Ammon's horn (tissue), 1 donor: ENCODE measurements around the gene C20orf204.

ENCODE experiments used
- DNase-seq: peaks from one replicate; pipeline ENCODE4 v3.0.0-alpha.2; 2016; ENCODE audit warnings: low spot score

Gene C20orf204

DNA sequence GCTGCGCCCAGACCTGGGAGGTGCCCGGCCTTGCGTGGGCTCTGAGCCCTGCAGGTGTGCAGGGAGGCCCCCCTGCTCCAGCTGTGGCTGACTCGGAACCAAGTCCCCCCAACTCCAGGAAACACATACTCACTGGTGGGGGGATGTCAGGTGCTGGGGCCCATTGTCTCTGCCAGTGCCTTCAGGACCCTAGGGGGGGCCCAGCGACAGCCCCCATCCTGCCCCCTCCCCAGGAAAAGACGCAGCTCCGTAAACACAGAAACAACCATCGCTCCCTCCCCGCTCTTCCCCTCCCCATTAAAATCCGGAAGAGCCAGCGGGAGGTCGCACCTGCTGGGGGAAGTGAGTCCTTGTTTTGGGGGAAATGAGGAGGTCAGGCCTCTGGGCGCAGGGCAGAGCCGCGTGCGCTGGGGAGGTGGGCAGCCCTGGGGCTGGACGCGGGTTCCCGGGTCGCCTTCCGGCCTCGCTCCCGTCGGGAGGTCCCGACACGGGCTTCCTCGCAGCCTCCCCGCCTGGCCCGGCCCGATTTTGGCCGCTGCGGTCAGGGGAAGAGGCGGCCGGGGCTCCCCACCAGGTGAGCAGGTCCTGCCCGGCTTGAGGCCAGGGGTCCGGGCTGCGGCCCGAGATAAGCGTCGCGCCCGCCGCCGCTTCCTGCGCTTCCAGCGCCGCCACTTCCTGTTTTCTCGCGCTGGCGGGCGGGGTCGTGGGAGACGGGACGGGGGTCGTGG, 6.2 kb downstream of the C20orf204 start:
- no peak for DNase-seq

DNA sequence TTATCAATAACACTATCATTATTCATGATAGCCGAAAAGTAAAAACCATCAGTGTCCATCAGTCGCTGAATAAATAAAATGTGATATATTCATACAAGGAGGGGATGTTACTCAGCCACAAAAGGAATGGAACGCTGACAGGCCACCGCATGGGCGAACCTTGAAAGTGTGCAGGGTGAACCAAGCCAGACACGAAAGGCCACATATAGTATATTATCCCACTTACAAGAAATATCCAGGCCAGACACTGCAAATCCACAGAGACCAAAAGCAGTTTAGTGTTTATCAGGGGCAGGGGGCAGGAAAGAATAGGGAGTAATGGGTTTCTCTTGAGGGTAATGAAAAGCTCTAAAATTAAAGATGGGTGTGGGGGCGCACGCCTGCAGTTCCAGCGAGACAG, 7.8 kb downstream of the C20orf204 start:
- DNase-seq: no peak

DNA sequence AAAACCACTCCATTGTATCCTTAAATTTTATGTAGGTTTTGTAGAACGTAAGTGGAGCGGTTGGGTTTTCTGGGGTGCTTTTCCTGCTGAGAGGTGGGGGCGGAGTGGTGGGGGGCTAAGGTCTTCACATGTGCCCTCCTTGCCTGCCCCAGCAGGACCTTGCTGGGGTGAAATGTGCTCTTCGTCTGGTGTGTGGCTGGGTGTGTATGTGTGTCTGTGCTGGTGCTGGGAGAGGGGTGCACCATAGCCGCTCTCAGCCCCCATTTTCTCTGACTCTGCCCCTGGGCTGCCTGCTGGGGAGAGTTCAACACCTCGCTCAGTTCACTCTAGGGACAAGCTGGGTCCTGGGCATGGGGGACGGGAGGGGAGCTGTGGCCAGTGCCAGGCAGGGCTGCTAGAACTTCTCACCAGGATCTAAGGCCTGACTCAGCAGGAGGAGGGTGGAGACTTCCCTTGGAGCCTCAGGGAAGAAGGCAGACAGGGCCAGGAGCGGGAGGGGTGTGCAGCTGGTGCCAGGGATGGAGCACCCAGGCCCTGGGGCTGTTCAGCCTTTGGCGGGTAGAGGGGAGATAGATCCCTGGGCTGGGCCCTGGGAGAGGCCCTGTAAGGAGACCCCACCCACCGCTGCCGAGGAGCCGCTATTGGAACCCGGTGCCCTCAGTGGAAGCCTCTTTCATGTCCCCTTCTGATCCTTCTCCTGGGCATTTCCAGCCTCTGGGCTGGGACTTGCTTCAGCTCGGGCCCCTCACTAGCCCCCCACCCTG, 8.7 kb downstream of the C20orf204 start:
- DNase-seq: no peak

DNA sequence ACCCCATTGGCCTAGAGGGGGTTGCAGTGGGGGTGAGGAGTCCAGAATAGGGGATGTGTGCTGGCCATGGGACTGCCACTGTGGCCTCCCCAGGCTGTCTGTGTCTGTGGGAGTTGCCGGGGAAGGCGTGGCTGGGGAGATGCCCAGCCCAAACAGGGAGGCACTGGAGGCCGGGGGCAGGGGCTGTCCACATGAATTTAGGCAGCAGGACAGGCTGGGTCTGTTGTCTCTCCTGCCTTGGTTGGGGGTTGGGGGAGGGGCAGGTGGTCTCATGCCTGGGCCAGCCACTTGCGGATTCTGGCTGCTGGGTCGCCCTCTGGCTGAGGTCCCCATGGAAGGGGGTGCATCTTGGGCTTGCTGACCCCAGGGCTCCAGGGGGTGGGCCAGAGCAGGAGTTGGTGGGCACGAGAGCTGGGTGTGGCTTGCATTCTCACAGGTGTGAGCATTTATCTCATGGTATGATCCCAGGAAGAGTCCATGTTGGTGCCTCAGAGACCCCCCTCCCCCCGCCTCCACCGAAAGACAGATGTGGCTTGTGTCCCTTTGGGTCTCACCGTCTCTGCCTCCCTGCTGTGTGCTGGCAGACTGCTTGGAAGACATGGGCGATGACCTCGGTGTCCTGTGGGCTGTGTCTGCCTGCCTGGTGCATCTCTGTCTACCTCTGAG, 9.5 kb downstream of the C20orf204 start:
- no peak for DNase-seq

DNA sequence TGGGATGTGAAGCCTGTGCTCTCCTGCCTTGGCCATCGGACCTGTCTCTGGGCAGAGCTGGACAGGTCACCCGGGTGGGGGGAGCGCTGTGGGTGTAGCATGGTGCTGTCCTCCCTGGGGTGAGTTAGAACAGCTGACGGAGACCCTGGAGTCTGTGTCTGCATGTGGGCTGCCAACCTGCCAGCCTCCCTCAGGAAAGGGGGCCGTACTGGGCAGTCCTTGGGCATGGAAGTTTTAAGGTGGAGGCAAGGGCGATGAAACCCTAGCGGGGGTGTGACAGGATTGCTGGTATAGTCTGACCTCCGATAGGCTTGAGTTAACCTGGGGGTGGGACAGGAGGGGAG, 11.0 kb downstream of the C20orf204 start:
- DNase-seq: no peak

DNA sequence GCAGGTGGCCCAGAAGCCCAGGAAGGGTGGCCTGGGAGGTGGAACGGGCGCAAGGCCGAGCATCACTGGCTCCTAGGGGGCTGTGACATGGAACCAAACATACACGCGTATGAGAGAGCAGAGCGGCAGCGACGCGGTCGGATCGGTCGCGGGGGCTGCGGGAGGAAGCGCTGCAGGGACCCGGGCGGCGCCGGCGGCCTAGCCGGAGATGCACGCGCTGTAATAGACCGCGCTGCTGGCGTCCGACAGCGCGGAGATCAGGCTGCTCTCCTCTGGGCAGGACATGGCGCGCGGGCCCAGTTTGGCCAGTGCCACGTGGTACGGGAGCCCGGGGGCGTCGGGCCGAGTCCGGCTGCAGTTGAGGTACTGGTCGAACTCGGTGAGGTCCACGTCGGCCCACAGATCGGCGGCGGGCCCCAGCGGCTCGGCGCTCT, 12.0 kb downstream of the C20orf204 start:
- no peak for DNase-seq

DNA sequence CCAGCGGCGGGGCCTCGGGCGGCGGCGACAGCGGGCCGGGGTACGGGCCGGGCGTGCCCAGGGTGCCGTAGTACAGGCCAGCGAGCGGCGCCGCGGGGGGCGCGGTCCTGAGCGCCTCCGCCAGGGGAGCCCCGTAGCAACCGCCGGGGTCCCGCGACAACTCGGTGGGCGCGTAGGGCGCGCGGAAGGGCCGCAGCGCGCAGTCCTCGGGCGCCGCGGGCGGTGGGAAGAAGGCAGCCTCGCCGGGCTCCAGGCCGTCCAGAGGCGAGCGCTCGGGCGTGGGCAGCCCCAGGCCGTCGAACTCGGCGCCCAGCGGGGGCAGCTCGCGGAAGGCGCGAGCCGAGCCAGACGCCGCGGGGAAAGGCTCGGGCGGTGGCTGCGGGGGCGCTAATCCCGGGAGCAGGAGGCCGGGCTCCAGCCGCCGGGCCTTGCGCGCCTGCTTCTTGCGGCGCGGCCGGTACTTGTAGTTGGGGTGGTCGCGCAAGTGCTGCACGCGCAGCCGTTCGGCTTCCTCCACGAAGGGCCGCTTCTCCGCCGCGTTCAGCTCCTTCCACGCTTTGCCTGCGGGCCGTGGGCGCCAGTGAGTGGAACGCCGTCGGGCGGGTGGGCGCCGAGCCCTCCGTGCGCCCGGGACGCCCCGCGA, 12.5 kb downstream of the C20orf204 start:
- DNase-seq: no peak

DNA sequence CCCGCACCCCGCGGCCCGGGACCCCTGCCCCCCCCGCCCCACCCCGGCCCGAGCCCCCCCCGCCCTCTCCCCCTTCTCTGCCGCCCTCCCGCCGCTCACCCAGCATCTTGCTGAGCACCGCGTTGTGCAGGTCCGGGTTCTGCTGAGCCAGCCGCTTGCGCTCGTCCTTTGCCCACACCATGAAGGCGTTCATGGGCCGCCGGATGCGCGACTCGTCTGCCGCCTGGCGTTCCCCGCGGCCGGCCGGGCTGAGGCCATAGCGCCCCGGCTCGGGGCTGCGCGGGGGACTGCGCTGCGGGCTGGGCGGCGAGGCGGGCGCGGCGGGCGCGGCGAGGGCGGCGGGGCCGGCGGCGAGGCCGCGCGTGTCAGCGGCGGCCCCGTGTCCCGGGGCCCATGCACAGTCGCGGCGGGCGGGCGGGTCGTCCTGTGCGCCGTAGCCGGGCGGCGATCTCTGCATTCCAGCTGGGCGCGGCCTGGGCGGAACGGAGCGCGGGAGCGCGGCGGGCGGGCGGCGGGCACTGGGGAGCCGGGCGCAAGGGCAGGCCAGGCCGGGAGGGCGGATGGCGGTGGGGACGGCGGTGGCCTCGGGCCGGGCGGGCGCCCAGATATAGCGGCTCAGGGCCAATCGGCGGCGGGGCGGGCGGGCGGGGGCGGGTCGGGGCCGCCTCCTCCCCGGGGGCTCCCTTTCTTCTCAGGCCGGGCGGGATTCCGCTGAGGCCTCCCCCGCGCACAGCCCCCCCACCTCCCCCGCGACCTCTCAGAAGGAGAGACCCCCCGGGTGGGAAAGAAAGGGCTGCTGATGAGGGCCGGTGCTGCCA, 13.3 kb downstream of the C20orf204 start, which contains the start of gene SOX18:
Gene SOX18, minus strand, starts transcription at position 580 of the 818 bp plus-strand sequence. Its CDS starts 123 bp downstream, at position 457.
- no peak for DNase-seq

DNA sequence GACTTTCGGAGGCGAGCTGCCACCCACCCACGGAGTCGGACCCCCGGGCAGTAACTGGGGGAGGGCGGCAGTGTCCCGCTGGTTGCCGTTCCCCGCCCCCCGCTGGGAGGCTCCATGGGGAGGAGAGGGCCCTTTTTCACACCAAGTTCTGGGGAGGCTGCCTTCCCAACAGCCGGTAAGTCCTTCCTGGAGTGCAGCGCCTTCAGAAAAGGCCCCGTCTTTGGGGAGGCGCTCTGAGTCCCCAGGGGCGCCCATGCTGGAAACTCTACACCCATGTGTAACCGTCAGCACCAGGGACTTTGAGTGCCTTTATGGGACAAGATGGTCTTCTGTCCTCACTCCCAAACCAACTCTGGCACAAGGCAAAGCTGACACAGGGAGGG, 13.9 kb downstream of the C20orf204 start:
- no peak for DNase-seq

DNA sequence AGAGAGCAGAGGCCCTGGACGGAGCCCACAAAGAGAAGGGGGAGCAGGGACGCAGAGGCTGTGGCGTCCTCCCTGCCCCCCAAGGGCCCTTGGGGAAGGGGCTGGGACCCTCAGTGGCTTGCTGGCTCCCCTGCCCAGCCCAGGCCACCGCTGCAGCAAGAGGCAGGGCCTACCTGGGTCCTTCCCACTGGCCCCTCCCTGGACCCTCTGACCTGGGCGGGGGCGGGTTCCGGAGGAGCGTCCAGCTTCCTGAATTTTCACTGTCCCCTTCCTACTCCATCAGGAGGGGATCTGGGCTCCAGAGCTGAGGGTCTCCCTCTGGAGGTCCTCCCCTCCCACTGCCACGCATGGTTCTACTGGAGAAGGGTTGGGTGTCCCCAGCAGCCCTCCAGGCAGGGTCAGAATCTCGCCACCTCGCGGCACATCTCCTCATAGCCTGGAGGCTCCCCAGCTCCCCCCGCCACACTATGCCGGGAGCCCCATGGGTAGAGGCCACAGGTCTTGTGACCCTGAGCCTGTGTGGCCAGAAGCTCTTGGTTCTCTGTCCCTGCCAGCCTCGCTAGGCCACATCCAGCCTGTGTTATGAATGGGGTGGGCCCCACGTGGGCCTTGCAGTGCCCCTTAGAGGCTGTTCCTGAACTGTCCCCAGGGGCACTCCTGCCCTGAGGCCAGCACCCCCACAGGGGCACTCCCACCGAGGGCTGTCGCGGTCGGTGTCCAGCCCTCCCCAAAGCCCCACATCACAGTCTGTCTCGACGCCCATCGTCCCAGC, 14.5 kb downstream of the C20orf204 start:
- no peak for DNase-seq

DNA sequence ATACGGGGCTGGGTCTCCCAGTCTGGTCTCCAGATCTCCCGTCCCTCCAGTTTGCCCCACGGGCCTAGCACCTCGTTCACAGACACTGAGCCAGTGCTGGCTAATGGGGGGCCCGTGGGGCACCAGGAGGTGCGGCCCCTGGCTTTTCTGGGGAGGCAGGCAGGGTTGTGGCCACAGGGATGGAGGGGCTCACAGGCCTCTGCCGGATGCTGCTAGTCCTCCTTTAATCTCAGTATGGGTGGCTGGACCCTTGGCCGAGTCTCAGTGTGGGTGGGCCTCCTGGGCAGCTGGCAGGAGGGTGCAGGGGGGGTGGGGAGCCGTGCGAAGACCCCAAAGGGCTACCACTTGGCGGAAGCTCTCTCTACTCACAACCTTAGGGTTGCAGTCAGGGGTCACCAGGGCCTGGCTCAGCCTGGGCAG, 15.1 kb downstream of the C20orf204 start:
- no peak for DNase-seq

DNA sequence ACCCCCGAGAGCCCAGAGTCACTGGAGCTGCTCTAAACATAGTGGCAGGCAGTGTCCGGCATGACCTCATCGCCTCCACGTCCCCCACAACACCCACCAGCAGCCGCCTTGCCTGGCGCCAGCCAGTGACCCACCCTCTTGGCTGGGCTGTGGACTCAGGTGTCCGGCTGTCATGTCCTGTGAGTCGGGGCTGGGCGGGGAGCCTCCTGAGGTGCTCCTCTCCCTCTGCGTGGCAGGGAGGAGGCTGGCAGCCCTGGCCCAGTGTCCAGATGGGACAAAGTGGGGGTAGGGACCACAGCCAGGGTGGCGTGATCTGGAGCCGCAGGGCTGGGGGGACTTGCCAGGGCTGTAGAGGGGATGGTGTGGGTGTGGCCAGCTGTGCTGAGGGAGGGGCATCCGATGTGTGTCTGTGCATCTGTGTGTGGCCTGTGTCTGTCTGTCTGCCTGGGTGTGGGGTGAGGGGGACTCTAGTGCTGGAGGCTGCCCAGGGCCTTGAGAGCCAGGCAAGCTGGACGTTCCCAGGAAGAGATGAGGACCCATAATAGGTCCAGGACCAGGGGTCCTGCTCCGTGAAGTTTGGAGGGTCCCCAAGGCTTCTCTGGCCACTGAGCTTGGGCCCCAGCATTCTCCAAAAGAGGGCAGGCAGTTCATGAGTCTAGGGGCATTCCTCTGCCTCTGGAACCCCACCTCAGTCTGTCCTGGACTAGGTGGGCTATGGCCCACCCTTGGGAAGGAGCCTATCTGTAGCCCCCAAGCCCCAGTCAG, 15.8 kb downstream of the C20orf204 start:
- no peak for DNase-seq

DNA sequence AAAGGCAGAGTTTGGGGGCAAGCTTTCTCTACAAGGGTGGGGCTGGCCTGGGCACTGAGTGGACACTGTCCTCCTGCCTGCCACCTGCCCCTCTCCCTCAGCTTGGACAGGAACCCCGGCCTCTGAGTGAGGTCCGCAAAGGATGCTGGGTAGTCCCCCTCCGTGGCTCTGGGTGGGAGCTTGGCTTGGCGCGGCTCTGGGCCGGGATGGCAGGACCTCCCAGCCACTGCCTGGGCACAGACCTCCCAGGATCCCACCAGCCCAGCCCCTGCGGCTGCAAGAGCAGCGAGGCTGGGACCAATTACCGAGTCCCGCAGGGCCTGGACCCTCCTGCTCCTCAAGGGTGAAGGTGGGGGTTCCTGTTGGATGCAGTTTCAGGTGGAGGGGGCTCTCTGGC, 16.3 kb downstream of the C20orf204 start:
- no peak for DNase-seq

DNA sequence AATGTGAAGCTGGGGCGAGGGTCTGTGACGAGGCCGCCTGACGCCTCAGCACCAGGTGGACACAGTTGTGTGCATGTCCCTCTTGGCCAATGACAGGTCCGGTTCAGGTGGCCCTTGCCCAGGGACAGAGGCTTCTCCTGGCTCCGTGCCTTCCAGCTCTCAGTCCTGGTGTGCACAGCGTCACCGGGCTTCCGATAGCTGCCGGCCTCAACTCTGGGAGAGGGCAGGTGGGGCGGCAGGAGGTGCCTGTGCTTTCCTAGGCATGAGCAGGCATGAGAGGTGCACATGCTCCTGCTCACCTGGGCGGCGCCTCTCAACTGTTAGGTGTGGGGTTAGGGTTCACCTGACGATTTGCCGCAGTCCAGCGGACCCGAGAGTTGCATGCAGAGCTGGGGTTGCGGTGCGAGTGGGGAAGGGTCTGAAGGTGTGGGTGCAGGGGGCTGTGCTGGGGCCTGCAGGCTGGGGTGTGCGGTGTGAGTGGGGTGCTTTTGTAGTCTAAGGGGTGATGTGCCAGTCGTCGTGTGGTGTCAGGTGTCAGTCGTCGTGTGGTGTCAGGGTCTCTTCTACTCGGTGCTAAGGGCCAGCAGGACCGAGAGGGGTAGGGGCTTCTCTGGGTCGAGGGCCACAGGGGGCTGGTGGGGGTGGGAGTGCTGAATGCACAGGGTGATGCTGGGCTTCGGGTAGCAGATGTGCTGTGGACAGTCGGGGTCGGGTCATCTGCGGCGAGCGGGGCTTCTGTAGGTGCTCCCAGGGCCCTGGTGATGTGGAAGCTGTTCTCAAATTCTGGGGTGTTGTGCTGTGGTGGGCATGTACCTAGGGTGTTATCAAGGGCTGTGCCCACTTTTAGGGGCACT, 17.2 kb downstream of the C20orf204 start:
- DNase-seq: no peak

DNA sequence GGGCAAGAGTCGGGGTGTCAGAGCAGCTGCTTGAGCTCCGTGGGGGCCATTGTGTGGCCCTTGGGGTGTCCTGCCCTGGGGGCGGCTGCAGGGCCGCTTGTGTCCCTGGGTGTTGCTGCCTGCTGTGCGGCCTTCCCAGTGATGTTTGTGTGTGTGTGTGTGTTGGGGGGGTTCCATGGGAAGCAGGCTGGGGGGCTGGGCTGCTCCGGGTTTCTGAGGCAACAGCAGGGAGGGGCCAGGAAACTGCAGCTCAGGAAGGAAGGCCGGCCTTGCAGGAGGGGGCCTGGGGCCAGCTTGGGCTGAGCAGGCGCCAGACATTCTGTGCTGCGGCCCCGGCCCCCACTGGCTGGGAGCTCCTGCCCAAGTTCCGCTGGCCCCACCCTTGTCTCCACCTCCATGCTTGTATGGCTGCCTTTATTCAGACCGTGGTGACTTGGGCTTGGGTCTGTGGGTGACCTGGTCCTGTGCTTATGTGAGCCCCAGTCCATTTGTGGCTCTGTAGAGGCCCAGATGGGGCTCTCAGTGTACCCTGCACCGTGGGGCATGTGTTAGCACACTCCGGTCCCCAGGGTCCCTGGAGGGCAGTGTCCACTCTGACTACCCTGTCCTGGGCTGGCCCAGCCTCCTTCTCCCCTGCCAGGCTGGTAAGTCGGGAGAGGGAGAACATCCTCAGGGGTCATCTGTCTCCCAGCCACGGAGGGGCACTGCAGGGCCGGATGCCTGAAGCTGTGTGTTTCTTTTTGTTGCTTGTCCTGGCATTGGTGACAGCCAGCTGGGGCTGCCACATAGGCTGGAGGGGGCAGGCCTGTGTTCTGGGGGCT, 18.1 kb downstream of the C20orf204 start:
- DNase-seq: no peak

DNA sequence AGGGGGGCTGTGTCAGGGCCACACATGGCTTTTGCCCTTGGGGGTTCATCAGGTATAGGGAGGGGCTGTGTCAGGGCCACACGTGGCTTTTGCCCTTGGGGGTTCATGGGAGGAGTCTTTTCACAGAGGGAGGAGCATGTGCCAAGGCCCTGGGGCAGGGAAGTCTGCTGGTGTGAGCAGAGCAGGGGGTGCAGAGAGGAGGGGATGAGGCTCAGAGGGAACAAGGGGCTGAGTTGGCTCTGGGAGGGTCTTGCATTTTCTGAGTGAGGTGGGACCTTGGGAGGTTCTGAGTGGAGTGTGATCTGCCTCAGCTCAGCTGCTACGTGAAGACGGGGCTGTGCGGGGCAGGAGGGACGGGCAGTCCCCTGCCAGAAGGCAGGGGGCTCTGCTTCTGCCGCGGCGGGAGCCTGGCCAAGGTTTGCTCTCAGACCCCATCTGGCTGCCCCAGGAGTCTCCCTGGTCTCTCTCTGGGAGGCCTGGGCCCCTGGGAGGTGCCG, 19.5 kb downstream of the C20orf204 start:
- DNase-seq: no peak

DNA sequence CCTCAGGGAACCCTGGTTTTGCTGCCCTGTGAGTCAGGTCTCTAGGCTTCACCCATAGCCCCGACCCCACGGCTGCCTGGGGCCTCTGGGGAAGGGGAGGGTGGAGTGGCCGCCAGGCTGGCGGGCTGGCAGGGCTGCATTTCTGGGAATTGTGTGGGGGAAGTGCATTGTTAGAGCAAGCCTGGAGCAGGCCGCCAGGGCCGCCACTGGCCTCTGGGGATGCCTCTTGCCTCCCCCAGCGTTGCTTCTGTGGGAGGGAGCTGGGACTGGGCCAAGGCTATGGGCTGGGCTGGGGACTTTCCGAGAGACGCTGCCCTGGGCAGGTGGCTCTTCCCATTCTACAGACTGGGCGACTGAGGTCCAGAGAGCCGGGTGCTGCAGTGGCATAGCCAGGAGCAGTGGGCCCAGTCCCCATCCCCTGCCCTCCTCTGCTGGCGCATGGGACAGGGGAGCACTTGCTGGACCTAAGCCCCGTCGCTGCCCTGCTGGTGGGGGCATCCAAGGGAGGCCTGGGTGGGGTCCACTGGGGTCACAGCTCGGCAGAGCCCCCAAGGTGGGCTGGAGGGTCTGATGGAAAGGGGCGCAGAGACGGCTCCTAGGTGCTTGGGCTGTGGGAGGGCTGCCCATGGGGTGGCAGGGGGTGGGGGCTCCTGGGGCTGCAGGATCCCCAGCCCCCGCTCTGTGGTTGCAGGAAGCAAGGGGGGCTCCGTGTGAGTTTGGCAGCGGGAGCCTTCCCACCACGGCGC, 20.1 kb downstream of the C20orf204 start:
- DNase-seq: no peak

DNA sequence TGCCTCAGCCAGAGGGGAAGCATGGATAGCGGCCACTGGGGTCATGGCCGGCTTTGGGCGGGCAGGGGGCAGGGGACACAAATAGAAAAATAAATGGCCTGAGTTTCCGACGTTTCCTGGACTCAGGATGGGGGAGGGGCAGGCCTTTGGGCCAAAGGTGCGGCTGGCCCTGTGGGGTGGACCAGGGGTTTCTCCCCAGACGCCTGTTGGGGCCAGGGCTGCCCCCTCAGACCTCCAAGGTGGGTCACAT, 20.6 kb downstream of the C20orf204 start:
- no peak for DNase-seq
